Thyroid gland (tissue), 4 donors: ENCODE measurements around the gene KCMF1. TPM values are rescaled to one million over a fixed set of nuclear protein-coding genes. Genes with fewer than 3 reads are reported as not detected.

Experiments
- DNase-seq, 2 donors: peaks; one replicate each; pipeline ENCODE4 v3.0.0-alpha.2; 2019
- H3K27ac ChIP-seq, 3 donors: fragments of 200-600 bp; sonication (generic); 1 replicate in 2 of 3; 2 replicates in 1 of 3; pipeline ENCODE4 v1.5.1; 2016 to 2019; ENCODE audit warnings: mild to moderate bottlenecking in 1 of 3, moderate library complexity in 1 of 3
- H3K27me3 ChIP-seq: fragments of 200-600 bp; sonication (generic); one replicate; pipeline ENCODE4 v1.5.1; 2019
- H3K36me3 ChIP-seq, 2 donors: fragments of 200-600 bp; sonication (generic); one replicate each; pipeline ENCODE4 v1.5.1; 2016 to 2019
- H3K4me1 ChIP-seq, 2 donors: fragments of 200-600 bp; sonication (generic); one replicate each; pipeline ENCODE4 v1.5.1; 2017 to 2019
- H3K4me3 ChIP-seq, 3 donors: fragments of 200-600 bp; sonication (generic); replicated peaks in 1 of 3; 1 replicate in 2 of 3; 2 replicates in 1 of 3; pipeline ENCODE4 v1.5.1; 2016; ENCODE audit warnings: mild to moderate bottlenecking in 1 of 3
- H3K9me3 ChIP-seq: fragments of 200-600 bp; sonication (generic); one replicate; pipeline ENCODE4 v1.5.1; 2017
- CTCF ChIP-seq, 6 experiments: fragments of 200-600 bp in 3 of 6; fragments of 450-650 bp in 3 of 6; sonication (generic) in 3 of 6; IDR thresholded peaks; one replicate each; pipeline ENCODE4 v1.5.1; 2016 to 2019; ENCODE audit warnings: antibody characterized with exemption in 6 of 6, mild to moderate bottlenecking in 2 of 6, inconsistent platforms in 1 of 6, moderate library complexity in 1 of 6
- POLR2A ChIP-seq, 2 donors: fragments of 450-650 bp; IDR thresholded peaks; one replicate each; pipeline ENCODE4 v1.6.1; 2017; ENCODE audit warnings: antibody characterized with exemption in 2 of 2, mild to moderate bottlenecking in 2 of 2, moderate library complexity in 1 of 2
- WGBS, 2 donors: methylation state at CpG; one replicate each; pipeline ENCODE4 v1.1.5; 2017; 5-methylcytosine and 5-hydroxymethylcytosine counted together
- intact Hi-C: fragments of 100-400 bp; cut with DNase I; formaldehyde crosslinking; loops from one replicate; pipeline ENCODE4 v1.15.1; 2023
- total RNA-seq, 4 donors: library from RNA; depleted of rRNA; stranded (reverse); fragments of >200 nt; gene quantifications; one replicate each; pipeline ENCODE4 v1.2.3, GENCODE V29; 2016

KCMF1 gene
- total RNA-seq, 4 donors from 2014 or later = 39.6 to 44.5 (median 41.3) TPM

GRCh38 chr2:85062565-85062964, 91.6 kb downstream of the KCMF1 start:
- no peaks in the 10 kb centered on the region for H3K27me3 ChIP-seq
- no peak overlapping the region for H3K4me3 ChIP-seq
- H3K36me3 ChIP-seq = no peaks in the 10 kb centered on the region
- TF ChIP-seq POLR2A (IDR thresholded peaks at IDR 0.05) (no peak), CTCF (IDR thresholded peaks at IDR 0.05) (no peak)
- H3K9me3 ChIP-seq = no peaks in the 10 kb centered on the region
- H3K4me1 ChIP-seq = peaks cover 0 to 4% of the 10 kb centered on the region in 2 donors
- no peak for DNase-seq
- no peak overlapping the region for H3K27ac ChIP-seq
- 74 to 76% methylated on average over 6 of the region's 6 CpGs for WGBS, 2 donors
- intact Hi-C loops = no loop called here

DNA sequence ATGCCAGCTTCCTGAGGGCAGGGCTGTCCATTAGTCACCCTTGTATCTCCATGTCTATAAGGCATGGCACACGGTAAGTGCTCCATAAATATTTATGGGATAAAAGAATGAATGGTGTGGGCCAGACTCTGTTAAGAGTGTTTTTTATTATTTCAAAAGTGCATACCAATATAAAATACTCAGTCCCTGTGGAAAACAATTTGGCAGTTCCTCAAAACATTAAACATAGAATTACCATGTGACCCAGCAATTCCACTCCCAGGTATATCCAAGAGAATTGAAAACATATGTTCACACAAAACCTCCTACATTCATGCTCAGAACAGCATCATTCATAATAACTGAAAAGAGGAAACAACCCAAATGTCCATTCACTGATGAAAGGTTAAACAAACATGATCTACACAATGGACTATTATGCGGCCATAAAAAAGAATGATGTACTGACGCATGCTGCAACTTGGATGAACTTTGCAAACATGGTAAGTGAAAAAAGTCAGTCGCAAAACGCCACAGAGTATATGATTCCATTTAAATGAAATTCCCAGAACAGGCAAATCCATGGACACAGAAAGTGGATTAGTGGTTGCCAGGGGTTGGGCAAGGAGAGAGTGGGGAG, 93.1 kb downstream of the KCMF1 start:
- Histone ChIP-seq H3K4me3 (no peak overlapping the region), H3K4me1 (peaks cover 0 to 4% of the 10 kb centered on the region in 2 donors), H3K27me3 (no peaks in the 10 kb centered on the region), H3K36me3 (no peaks in the 10 kb centered on the region), H3K9me3 (no peaks in the 10 kb centered on the region), H3K27ac (no peak overlapping the region)
- no peak for TF ChIP-seq CTCF (IDR thresholded peaks at IDR 0.05)
- no peak for TF ChIP-seq POLR2A (IDR thresholded peaks at IDR 0.05)
- DNase-seq = no peak
- intact Hi-C loops = no loop called here
- WGBS, 2 donors = 87 to 94% methylated on average over 5 of the region's 5 CpGs

GRCh38 chr2:85064927-85065577, 94.1 kb downstream of the KCMF1 start:
- 58 to 63% methylated on average over 12 of the region's 14 CpGs for WGBS, 2 donors
- intact Hi-C loops = loop anchor here (5.0 kb wide), 1 partner anchor 237 kb away; no protein-coding TSS in a partner anchor

GRCh38 chr2:85066006-85066740, 95.2 kb downstream of the KCMF1 start:
- H3K9me3 ChIP-seq = no peaks in the 10 kb centered on the region
- intact Hi-C loops = loop anchor here (5.0 kb wide), 1 partner anchor 236 kb away; no protein-coding TSS in a partner anchor
- H3K36me3 ChIP-seq = no peaks in the 10 kb centered on the region
- H3K4me3 ChIP-seq = no peak overlapping the region
- H3K27me3 ChIP-seq = no peaks in the 10 kb centered on the region
- 60 to 69% methylated on average over 11 of the region's 11 CpGs for WGBS, 2 donors
- H3K4me1 ChIP-seq = peaks cover 0 to 4% of the 10 kb centered on the region in 2 donors
- no peak overlapping the region for H3K27ac ChIP-seq
- TF ChIP-seq CTCF (IDR thresholded peaks at IDR 0.05) = no peak
- TF ChIP-seq POLR2A (IDR thresholded peaks at IDR 0.05) = no peak
- no peak for DNase-seq

More at GRCh38 chr2:85064927-85065577, 94.1 kb downstream of the KCMF1 start:
- H3K4me1 ChIP-seq = peaks cover 0 to 4% of the 10 kb centered on the region in 2 donors
- no peaks in the 10 kb centered on the region for H3K9me3 ChIP-seq
- H3K27ac ChIP-seq = no peak overlapping the region
- TF ChIP-seq CTCF (IDR thresholded peaks at IDR 0.05) = no peak
- no peaks in the 10 kb centered on the region for H3K27me3 ChIP-seq
- no peaks in the 10 kb centered on the region for H3K36me3 ChIP-seq
- no peak overlapping the region for H3K4me3 ChIP-seq
- no peak for DNase-seq
